Measurements from ENCODE around the gene BTBD17.

Gene BTBD17

GRCh38 chr17:74314877-74315276 lies 46.8 kb downstream of the BTBD17 start:
- Histone ChIP-seq H4K20me1 (ENCODE audit: insufficient read depth, low read length, poor library complexity, severe bottlenecking) (no peaks in the 10 kb centered on the region), H2AFZ (ENCODE audit: low read length) (no peak overlapping the region), H3K4me3 (ENCODE audit: low read length, poor library complexity, severe bottlenecking) (no peak overlapping the region), H3K9me3 (ENCODE audit: insufficient read depth, low read depth, low read length) (peaks cover 8% of the 10 kb centered on the region; the same call in 1 of the 2 replicates), H3K9ac (ENCODE audit: low read depth, low read length, poor library complexity, severe bottlenecking) (no peak overlapping the region), H3K9me2 (replicated peaks; ENCODE audit: low read depth, low read length) (no peaks in the 10 kb centered on the region), H3K4me1 (ENCODE audit: insufficient read depth, low read length, poor library complexity, severe bottlenecking) (no peaks in the 10 kb centered on the region), H3K27me3 (ENCODE audit: insufficient read depth, low read length, poor library complexity, severe bottlenecking) (no peaks in the 10 kb centered on the region), H3F3A (ENCODE audit: low read depth) (no peaks in the 10 kb centered on the region), H3K4me2 (ENCODE audit: low read depth, low read length, poor library complexity, severe bottlenecking) (no peak overlapping the region), H3K79me2 (ENCODE audit: insufficient read depth, low read length) (no peaks in the 10 kb centered on the region), H3K36me3 (ENCODE audit: insufficient read depth, low read length) (no peaks in the 10 kb centered on the region)
- TF ChIP-seq EZH2phosphoT487 (IDR thresholded peaks at IDR 0.05; ENCODE audit: borderline replicate concordance), result no peak
- TF ChIP-seq CTCF (conservative IDR thresholded peaks at IDR 0.05; ENCODE audit: low read length), result no peak

GRCh38 chr17:74309902-74310301 lies 51.8 kb downstream of the BTBD17 start:
- Histone ChIP-seq H3K36me3 (ENCODE audit: insufficient read depth, low read length) (no peaks in the 10 kb centered on the region), H3F3A (ENCODE audit: low read depth) (no peaks in the 10 kb centered on the region), H3K79me2 (ENCODE audit: insufficient read depth, low read length) (no peaks in the 10 kb centered on the region), H3K27me3 (ENCODE audit: insufficient read depth, low read length, poor library complexity, severe bottlenecking) (no peaks in the 10 kb centered on the region), H3K9me2 (replicated peaks; ENCODE audit: low read depth, low read length) (no peaks in the 10 kb centered on the region), H3K4me3 (ENCODE audit: low read length, poor library complexity, severe bottlenecking) (no peak overlapping the region), H2AFZ (ENCODE audit: low read length) (no peak overlapping the region), H3K9ac (ENCODE audit: low read depth, low read length, poor library complexity, severe bottlenecking) (no peak overlapping the region), H4K20me1 (ENCODE audit: insufficient read depth, low read length, poor library complexity, severe bottlenecking) (no peaks in the 10 kb centered on the region), H3K4me2 (ENCODE audit: low read depth, low read length, poor library complexity, severe bottlenecking) (no peak overlapping the region), H3K4me1 (ENCODE audit: insufficient read depth, low read length, poor library complexity, severe bottlenecking) (no peaks in the 10 kb centered on the region), H3K9me3 (ENCODE audit: insufficient read depth, low read depth, low read length) (peaks cover 8% of the 10 kb centered on the region; the same call in 1 of the 2 replicates)
- no peak for TF ChIP-seq EZH2phosphoT487 (IDR thresholded peaks at IDR 0.05; ENCODE audit: borderline replicate concordance)
- TF ChIP-seq CTCF (conservative IDR thresholded peaks at IDR 0.05; ENCODE audit: low read length), result no peak

- no peaks in the 10 kb centered on the region for H4K20me1 ChIP-seq (ENCODE audit: insufficient read depth, low read length, poor library complexity, severe bottlenecking)
- H3K9ac ChIP-seq (ENCODE audit: low read depth, low read length, poor library complexity, severe bottlenecking), result no peak overlapping the region
- H3K9me3 ChIP-seq (ENCODE audit: insufficient read depth, low read depth, low read length), result peaks cover 8% of the 10 kb centered on the region; the same call in 1 of the 2 replicates
- H3K4me2 ChIP-seq (ENCODE audit: low read depth, low read length, poor library complexity, severe bottlenecking), result no peak overlapping the region
- no peaks in the 10 kb centered on the region for H3K9me2 ChIP-seq (replicated peaks; ENCODE audit: low read depth, low read length)
- no peaks in the 10 kb centered on the region for H3K36me3 ChIP-seq (ENCODE audit: insufficient read depth, low read length)
- no peak overlapping the region for H3K4me3 ChIP-seq (ENCODE audit: low read length, poor library complexity, severe bottlenecking)
- TF ChIP-seq CTCF (conservative IDR thresholded peaks at IDR 0.05; ENCODE audit: low read length) (no peak), EZH2phosphoT487 (IDR thresholded peaks at IDR 0.05; ENCODE audit: borderline replicate concordance) (no peak)
- no peaks in the 10 kb centered on the region for H3K27me3 ChIP-seq (ENCODE audit: insufficient read depth, low read length, poor library complexity, severe bottlenecking)
- H3F3A ChIP-seq (ENCODE audit: low read depth), result no peaks in the 10 kb centered on the region
- H2AFZ ChIP-seq (ENCODE audit: low read length), result no peak overlapping the region
- H3K79me2 ChIP-seq (ENCODE audit: insufficient read depth, low read length), result no peaks in the 10 kb centered on the region
- no peaks in the 10 kb centered on the region for H3K4me1 ChIP-seq (ENCODE audit: insufficient read depth, low read length, poor library complexity, severe bottlenecking)
These were observed 53.5 kb downstream of the BTBD17 start for GRCh38 chr17:74307984-74308773.

Measured in Loucy (cell line).